HEK293T (cell line): ENCODE data around the gene IGSF8.

Experiments used
- ELF4 ChIP-seq: fragments of 450-650 bp; IDR thresholded peaks from 2 replicates; pipeline ENCODE4 v1.6.1; 2017; ENCODE audit warnings: antibody characterized with exemption
- FOXA1 ChIP-seq: fragments of 450-650 bp; IDR thresholded peaks from 2 replicates; pipeline ENCODE4 v1.6.1; 2016; ENCODE audit warnings: mild to moderate bottlenecking
- FOXM1 ChIP-seq: fragments of 450-650 bp; IDR thresholded peaks from 2 replicates; pipeline ENCODE4 v1.6.1; 2017; ENCODE audit warnings: mild to moderate bottlenecking, borderline replicate concordance
- LEF1 ChIP-seq: fragments of 450-650 bp; IDR thresholded peaks from 2 replicates; pipeline ENCODE4 v1.6.1; 2017; ENCODE audit warnings: mild to moderate bottlenecking, borderline replicate concordance
- SP1 ChIP-seq: fragments of 450-650 bp; IDR thresholded peaks from 2 replicates; pipeline ENCODE4 v1.6.1; 2017
- SUZ12 ChIP-seq: fragments of 450-650 bp; IDR thresholded peaks from 2 replicates; pipeline ENCODE4 v1.6.1; 2016; ENCODE audit warnings: mild to moderate bottlenecking
- TARDBP ChIP-seq: fragments of 450-650 bp; IDR thresholded peaks from 2 replicates; pipeline ENCODE4 v1.6.1; 2016

- TF ChIP-seq FOXM1 = no peak
- no peak for TF ChIP-seq ELF4
- TF ChIP-seq SP1 = no peak
- TF ChIP-seq FOXA1 = no peak
- no peak for TF ChIP-seq TARDBP
- TF ChIP-seq LEF1 = no peak
- TF ChIP-seq SUZ12 = no peak
These were observed 5.4 kb upstream of the IGSF8 start for GRCh38 chr1:160103658-160104408.
